H54 (cell line): Measurements from ENCODE around the gene TRIP6.
"Not testable (repeated sequence)": the region's sequence is repeated elsewhere in the genome, so short reads cannot be mapped to it uniquely, and the experiment has no call there.

Experiments used
- DNase-seq: peaks from one replicate; pipeline ENCODE4 v3.0.0; 2011; ENCODE audit warnings: low spot score, mixed read lengths; ENCODE audit not compliant: insufficient read length
- FAIRE-seq: peaks from 3 replicates; lab custom pipeline; 2011; peaks lifted over from hg19 to GRCh38; lab: Jason Lieb, UNC
- POLR2A ChIP-seq: IDR thresholded peaks from 2 replicates; pipeline ENCODE4 v1.6.1; 2011; ENCODE audit warnings: low read depth, mild to moderate bottlenecking, low read length

TRIP6 gene

DNA sequence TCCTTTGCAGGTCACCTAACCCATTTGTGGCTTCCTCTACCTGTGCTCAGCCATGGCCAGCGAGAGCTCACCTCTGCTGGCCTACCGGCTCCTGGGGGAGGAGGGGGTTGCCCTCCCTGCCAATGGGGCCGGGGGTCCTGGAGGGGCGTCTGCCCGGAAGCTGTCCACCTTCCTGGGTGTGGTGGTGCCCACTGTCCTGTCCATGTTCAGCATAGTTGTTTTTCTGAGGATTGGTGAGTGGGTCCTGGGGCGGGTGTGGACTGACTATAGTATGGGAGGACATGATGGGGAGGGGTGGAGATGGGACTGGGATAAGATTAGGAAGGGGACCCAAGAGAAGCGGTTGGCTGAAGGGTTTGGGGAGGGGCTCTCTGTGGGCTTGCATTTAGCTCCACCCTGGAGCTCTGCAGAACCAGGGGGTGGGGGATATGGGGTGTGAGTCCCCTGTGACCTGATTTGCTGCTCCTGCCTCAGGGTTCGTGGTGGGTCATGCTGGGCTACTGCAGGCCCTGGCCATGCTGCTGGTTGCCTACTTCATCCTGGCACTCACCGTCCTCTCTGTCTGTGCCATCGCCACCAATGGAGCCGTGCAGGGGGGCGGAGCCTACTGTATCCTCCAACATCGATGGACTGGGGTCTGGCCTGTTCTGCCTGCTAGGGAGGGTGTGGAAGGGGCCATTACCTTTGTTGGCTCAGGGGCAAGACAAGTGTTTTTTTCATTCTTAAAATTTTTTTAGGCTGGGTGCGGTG is 12.9 kb upstream of the TRIP6 start:
- DNase-seq (no peak), FAIRE-seq (no peak)
- no peak for TF ChIP-seq POLR2A

DNA sequence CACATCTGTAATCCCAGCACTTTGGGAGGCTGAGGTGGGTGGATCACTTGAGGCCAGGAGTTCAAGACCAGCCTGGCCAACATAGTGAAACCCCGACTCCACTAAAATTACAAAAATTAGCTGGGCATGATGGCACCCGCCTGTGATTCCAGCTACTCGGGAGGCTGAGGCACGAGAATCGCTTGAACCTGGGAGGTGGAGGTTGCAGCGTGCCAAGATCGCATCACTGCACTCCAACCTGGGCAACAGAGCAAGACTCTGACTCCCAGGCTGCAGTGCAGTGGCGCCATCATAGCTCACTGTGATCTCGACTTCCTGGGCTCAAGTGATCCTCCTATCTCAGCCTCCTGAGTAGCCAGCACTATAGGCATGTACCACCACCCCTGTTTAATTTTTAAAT is 12.3 kb upstream of the TRIP6 start:
- not testable (repeated sequence) for DNase-seq, FAIRE-seq

DNA sequence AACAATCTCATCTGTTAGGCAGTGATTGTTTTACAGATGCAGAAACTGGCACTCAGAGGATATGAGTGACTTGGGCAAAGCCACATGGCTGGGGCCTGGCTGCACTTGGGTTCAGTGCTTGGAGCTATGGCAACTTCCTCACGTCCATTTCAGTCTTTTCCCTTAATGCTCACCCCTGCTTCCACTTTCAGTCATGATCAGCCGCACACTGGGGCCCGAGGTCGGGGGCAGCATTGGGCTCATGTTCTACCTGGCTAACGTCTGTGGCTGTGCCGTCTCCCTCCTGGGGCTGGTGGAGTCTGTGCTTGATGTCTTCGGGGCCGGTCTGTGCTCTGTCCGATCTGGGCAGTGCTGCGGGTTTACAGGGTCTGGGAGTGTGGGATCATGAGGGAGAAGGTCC is 11.7 kb upstream of the TRIP6 start:
- no peak for TF ChIP-seq POLR2A
- no peak for DNase-seq
- FAIRE-seq, result no peak

DNA sequence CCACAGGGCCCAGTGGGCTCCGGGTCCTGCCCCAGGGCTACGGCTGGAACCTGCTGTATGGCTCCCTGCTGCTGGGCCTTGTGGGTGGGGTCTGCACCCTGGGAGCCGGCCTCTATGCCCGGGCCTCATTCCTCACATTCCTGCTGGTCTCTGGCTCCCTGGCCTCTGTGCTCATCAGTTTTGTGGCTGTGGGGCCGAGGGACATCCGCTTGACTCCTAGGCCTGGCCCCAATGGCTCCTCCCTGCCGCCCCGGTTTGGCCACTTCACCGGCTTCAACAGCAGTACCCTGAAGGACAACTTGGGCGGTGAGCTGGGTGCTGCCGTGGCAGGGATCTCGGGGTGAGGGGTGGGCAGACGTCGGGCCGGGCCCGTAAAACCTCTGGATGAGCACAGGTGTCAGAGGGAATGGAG is 10.3 kb upstream of the TRIP6 start:
- FAIRE-seq (no peak), DNase-seq (no peak)
- no peak for TF ChIP-seq POLR2A

DNA sequence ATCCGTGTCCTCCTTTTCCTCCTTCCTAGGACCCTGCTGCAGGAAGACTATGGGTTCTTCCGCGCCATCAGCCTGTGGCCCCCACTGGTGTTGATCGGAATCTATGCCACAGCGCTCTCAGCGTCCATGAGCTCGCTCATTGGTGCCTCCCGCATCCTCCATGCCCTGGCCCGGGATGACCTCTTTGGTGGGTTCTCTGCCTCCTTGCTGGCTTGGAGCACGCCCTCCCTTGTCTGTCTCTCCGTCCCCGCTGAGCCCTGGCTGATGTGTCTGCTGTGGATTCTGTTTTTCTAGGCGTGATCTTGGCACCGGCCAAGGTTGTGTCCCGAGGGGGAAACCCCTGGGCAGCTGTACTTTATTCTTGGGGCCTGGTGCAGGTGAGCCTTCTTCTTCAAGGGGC is 7.3 kb upstream of the TRIP6 start:
- DNase-seq (no peak), FAIRE-seq (no peak)
- no peak for TF ChIP-seq POLR2A

DNA sequence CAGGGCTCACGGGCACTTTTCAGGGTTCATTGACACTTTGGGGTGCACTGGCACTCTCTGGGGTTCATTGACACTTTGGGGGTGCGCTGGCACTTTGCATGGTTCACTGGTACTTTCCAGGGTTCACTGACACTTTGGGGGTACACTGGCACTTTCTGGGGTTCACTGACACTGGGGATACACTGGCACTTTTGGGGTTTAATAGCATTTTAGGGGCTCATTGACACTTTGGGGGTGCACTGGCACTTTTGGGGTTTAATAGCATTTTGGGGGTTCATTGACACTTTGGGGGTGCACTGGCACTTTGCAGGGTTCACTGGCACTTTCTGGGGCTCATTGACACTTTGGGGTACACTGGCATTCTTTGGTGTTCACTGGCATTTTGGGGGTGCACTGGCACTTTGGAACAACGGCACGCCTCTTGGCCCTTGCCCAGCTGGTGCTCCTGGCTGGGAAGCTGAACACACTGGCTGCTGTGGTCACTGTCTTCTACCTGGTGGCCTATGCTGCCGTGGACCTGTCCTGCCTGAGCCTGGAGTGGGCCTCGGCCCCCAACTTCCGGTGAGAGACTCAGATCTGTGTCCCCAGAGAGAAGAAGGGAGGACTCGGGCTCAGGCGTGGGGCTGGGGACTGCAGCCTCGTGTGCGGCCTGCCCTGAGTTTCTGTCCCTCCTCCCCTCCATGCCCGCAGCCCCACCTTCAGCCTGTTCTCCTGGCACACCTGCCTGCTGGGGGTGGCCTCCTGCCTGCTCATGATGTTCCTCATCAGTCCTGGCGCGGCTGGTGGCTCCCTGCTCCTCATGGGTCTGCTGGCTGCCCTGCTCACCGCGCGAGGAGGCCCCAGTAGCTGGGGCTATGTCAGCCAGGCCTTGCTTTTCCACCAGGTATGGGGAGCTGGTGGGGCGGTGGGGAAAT is 6.2 kb upstream of the TRIP6 start:
- no peak for TF ChIP-seq POLR2A
- DNase-seq (no peak), FAIRE-seq (no peak)

DNA sequence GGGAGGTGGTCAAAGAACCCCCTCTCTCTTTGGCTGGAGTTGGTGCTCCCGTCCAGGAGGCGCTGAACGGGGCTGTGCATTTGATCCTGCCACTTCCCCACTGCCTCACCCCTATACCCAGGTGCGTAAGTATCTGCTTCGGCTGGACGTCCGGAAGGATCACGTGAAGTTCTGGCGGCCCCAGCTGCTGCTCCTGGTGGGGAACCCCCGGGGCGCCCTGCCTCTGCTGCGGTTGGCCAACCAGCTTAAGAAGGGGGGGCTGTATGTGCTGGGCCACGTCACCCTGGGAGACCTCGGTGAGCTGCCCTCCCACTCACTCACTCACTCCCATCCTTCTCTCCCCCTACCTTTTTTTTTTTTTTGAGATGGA is 5.6 kb upstream of the TRIP6 start:
- DNase-seq (no peak), FAIRE-seq (no peak)
- no peak for TF ChIP-seq POLR2A

DNA sequence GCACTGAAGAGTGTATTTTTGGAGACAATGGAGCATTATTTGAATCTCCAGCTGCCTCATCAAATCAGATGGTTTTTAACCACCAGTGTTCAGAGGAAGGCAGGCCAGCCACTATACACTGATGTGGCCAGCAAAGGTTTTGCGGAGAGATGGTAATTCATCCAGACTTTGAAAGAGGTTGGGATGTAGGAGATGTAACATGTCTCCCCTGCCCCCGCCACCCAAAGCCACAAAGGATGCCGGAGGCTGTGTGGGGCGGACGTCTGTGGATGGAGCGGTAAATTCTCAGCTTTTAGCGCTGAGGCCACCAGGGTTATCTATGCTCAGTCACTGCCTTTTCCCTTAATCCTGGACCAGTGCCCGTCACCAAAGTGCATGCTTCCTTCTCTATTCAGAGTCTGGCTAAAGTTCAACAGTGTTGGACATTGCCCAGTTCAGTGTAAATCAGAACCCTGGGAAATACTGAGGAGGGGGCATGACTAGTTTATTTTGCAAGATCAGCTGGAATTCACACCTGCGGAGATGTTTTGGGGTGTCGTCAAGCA is 3.7 kb upstream of the TRIP6 start:
- DNase-seq (no peak), FAIRE-seq (no peak)
- no peak for TF ChIP-seq POLR2A

DNA sequence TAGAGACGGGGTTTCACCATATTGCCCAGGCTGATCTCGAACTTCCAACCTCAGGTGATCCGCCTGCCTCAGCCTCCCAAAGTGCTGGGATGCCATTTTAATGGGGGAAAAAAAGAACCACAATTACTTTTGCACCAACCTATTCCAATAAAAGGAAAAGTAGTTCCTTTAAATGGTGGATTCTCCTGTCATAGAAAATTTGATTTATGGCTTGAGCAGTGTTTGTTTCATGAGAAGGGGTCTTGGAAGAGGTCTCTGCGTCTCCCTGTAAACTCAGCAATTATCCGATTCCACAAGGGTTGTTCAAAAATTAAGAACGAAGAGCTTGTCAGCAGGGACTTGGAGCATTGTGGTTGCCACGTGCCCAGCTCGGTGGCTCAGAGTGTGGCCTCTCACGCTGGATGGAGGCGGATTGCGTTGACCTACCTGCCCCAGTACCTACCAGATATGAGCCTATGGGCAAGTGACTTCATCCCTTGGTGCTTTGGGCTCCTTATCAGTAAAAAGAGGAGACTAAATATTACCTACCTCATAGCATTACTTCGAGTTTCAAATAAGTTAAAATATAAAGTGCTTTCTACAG is 2.8 kb upstream of the TRIP6 start:
- no peak for TF ChIP-seq POLR2A
- DNase-seq (no peak), FAIRE-seq (no peak)

DNA sequence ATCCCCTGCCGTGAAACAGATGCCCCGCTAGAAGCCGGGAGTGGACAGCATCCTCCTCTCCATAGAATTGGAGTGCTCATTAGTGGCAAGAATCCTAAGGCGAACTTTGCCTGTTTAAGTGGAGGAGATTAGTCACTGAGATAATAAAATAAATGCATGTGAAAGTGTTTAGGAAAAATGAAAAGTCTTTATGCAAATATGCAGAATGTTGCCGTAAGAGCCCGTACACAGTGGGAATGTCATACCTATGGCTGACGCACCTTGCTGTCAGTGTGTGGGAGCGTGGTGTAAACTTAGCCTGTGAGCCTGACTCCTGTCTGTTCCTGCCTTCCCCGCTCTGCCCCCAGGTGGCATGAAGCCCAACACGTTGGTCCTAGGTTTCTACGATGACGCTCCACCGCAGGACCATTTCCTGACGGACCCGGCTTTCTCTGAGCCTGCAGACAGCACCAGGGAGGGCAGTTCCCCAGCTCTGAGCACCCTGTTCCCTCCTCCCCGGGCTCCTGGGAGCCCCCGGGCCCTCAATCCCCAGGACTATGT is 1.7 kb upstream of the TRIP6 start:
- DNase-seq (peak; percentile 82), FAIRE-seq (no peak)
- TF ChIP-seq POLR2A, result no peak

DNA sequence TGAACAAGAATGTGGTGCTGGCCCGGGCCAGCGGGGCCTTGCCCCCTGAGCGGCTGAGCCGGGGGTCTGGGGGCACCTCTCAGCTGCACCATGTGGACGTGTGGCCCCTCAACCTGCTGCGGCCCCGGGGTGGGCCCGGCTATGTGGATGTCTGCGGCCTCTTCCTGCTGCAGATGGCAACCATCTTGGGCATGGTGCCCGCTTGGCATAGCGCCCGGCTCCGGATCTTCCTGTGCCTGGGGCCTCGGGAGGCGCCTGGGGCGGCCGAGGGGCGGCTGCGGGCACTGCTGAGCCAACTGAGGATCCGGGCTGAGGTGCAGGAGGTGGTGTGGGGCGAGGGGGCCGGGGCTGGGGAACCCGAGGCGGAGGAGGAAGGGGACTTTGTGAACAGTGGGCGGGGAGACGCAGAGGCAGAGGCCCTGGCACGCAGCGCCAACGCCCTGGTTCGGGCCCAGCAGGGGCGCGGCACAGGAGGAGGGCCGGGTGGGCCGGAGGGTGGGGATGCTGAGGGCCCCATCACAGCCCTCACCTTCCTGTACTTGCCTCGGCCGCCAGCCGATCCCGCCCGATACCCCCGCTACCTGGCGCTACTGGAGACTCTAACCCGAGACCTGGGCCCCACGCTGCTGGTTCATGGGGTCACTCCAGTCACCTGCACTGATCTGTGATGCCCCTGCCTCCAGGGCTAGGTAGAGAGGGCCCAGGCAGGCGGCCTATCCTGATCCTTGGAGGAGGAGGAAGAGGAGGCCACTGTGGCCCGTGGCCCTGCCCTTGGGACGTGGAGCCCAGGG is 1.1 kb upstream of the TRIP6 start:
- peak; percentile 82 for DNase-seq
- 0 out of 2 replicates have a peak, but pooled peaks have one; percentile 36 for TF ChIP-seq POLR2A

DNA sequence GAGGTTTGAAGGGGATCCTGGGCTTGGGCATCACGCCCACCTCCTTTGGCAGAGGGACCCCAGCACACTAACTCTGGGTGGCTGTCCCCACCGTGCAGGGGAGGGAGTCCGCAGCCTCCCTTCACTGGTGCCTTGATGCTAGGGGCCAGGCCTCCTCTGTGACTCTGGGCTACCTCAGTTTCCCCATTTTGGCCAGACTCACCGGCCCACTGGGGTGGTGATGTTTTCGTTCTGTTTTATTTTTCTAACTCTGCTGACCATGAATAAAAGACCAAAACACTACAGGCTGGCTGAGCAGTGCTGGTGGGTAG is 503 bp upstream of the TRIP6 start:
- no peak for FAIRE-seq
- DNase-seq, result no peak
- TF ChIP-seq POLR2A, result 0 out of 2 replicates have a peak, but pooled peaks have one; percentile 3

More for the DNA sequence above, 1.1 kb upstream of the TRIP6 start:
- FAIRE-seq, result no peak
